ENCODE measurements around the gene PLA2G2F.

DNA sequence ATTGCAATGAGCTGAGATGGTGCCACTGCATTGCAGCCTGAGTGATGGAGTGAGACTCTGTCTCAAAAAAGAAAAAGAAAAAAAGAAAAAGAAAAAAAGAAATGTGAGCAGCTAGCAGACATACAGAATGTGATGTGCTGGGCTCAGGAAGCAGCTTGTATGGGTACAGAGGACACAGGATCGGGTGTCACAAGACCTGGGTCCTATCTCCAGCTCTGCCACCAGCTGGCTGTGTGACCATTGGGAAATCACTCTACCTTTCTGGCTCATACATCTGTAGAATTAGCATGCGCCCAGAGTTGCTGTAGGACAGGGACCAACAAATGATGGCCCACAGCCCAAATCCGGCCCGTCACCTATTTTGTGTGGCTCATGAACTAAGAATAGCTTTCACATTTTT lies 50.5 kb downstream of the PLA2G2F start:
- TF ChIP-seq, protein P1, sequence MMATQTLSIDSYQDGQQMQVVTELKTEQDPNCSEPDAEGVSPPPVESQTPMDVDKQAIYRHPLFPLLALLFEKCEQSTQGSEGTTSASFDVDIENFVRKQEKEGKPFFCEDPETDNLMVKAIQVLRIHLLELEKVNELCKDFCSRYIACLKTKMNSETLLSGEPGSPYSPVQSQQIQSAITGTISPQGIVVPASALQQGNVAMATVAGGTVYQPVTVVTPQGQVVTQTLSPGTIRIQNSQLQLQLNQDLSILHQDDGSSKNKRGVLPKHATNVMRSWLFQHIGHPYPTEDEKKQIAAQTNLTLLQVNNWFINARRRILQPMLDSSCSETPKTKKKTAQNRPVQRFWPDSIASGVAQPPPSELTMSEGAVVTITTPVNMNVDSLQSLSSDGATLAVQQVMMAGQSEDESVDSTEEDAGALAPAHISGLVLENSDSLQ (IDR thresholded peaks at IDR 0.05): no peak
- TF ChIP-seq BHLHE40 (IDR thresholded peaks at IDR 0.05; ENCODE audit: borderline replicate concordance) (no peak), FOXM1 (IDR thresholded peaks at IDR 0.05; ENCODE audit: borderline replicate concordance) (no peak), LEF1 (IDR thresholded peaks at IDR 0.05; ENCODE audit: borderline replicate concordance) (no peak), SP1 (IDR thresholded peaks at IDR 0.05) (no peak), NFRKB (IDR thresholded peaks at IDR 0.05) (no peak), FOXK2 (IDR thresholded peaks at IDR 0.05) (no peak), ZNF384 (IDR thresholded peaks at IDR 0.05) (no peak), SUZ12 (IDR thresholded peaks at IDR 0.05) (no peak), L3MBTL2 (conservative IDR thresholded peaks at IDR 0.05) (no peak), HDGF (IDR thresholded peaks at IDR 0.05; ENCODE audit: borderline replicate concordance) (no peak)

Data from HEK293T (cell line).